NCI-H187 (cell line): Measurements from ENCODE around the gene RIMS1.

Experiments used
- DNase-seq, 2 experiments: peaks; one replicate each; lab custom pipeline; 2025; lab: John Stamatoyannopoulos, UW

The RIMS1 gene

DNA sequence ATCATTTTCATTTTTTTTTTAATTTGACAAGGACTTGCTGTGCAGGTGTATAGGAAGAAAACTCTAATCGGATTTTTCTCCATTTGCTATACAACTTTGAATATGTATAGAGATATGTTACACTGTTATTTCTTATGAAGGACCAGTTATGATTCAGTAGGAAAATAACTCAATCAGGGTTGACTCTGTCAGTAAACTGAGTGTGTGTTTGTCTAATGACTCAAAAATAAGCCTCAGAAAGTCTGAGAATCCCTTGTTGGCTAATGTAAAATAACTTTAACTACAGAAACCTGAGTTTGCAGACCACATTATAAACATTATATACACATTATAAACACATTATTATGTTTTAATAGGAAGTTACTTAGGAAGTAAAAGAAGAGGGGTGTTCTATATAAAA, 352.6 kb downstream of the RIMS1 start:
- DNase-seq, result no peak

GRCh38 chr6:72245565-72245964, 359.2 kb downstream of the RIMS1 start:
- DNase-seq, result no peak

DNA sequence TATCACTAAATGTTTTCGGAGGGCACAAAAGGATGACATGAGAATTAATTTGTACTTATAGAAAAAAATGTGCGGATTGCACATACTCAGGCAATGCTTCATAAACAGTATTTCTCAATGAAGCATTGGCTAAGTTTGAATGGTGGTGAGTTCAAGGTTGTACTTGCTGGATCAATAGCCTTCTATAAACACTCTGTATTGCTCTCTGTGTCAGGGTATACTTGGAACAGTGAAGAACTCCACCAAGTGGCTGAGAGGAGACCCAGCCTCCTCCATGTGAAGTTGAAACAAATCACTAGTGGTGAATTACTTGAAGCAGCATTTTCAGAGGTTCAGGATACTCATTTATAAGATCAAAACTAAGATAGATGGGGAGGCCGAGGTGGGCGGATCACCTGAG, 360.6 kb downstream of the RIMS1 start:
- no peak for DNase-seq

DNA sequence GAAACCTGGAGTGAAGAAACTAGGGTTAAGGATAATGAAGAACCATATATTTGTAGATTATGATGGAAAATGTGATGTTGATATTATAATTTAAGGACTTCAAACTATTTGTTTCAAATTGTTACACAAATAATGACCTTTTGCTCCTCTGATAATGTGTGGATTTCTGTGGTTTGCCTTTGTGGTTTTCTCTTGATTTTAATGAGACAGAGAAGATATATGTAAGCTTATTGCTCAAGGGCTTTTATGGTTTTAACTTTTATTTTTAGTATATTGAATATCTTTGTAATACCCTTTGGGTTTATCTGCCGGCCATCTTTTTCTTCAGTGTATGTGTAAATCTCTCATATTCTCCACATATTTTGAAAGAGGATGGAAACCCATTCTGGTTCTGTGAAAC, 362.3 kb downstream of the RIMS1 start:
- DNase-seq, result no peak

DNA sequence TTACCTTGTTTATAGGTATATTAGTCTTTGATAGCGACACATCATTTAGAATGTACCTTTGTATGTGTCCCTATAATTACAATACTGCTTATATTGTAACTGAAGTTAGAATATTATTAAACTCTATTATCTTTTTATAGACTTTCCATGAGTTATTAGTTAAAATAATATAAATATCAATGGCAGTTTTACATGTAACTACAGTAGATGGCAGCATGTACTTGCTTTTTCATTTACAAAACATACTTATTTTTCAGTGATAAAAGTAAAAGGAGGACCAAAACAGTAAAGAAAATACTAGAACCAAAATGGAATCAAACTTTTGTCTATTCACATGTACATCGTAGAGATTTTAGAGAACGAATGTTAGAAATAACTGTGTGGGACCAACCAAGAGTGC, 364.3 kb downstream of the RIMS1 start:
- DNase-seq, result no peak

DNA sequence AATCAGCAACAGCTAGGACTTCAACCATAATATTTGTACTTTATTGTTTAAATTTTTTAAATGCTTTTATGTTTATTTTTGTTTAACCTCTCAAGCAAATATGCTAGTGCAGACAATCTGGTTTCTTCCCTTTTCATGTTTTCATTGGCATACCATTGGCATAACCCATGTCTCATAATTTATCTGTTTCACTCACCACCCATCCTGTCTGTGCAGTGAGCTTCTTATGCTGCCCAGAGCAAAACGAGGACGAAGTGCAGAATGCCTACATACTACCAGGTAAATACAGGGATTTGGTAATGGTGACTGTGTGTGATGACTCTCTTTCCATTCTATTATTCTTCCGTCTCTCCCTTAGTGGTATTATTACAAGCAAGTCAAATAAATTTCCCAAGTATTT, 374.1 kb downstream of the RIMS1 start:
- DNase-seq, result no peak

- no peak for DNase-seq
Observed at GRCh38 chr6:72261554-72261953, 375.2 kb downstream of the RIMS1 start.

DNA sequence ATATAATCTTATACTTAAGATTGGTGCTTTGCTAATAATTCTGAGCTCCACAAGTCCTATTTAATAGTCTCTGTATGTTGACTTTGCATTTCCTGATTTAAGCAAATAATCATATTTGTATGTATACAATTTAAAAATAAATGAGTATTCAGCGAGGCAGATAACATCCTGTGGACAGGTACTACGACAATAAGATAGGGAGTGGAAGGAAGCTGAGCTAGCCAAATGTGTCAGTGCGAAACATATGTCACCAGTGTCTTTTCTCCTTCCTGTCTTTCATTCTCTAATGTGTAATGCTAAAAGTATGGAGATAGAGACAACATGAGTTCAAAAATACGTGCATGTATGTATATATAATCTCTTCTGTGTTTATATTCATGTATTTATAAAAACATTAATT, 375.9 kb downstream of the RIMS1 start:
- no peak for DNase-seq

- DNase-seq, result no peak
Observed at GRCh38 chr6:72267470-72267869, 381.1 kb downstream of the RIMS1 start.

DNA sequence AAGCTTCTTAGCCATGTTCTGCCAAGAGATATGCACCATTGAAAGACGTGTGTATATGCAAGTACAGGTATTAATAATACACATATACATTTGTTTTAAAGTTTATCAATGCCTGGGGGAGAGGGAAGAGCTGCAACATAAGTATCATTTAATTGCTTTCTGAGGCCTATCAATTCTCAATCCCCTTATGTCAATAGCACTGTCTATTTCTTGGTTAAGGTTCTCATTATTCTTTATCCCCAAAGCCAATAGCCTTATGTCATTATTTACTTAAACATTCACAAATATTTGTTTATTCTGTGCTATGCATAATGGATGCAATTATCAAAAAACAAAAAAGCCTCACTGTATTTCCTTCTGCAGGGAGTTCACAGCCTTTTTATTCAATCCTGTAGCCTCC, 385.2 kb downstream of the RIMS1 start:
- DNase-seq, result no peak

GRCh38 chr6:72272958-72273357, 386.6 kb downstream of the RIMS1 start:
- no peak for DNase-seq

- no peak for DNase-seq
Observed at GRCh38 chr6:72275888-72276287, 389.5 kb downstream of the RIMS1 start.

DNA sequence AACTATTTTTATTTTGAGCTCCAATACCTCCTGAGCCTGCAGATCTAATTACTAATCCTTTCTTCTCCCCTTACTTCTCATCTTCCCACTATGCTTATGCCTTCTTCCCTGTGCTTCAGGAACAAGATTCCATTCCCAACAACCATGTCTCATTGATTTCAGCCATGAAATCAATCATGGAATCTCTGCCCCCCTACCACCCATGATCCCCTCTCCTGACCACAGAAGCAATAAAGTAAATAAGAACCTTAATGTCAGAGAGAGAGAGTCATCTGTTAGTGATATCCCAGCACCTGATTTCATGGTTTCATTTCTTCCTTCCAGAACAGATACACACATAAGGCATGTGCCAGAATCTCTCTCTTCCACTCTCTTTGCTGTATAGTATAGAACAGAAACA, 395.9 kb downstream of the RIMS1 start:
- no peak for DNase-seq

DNA sequence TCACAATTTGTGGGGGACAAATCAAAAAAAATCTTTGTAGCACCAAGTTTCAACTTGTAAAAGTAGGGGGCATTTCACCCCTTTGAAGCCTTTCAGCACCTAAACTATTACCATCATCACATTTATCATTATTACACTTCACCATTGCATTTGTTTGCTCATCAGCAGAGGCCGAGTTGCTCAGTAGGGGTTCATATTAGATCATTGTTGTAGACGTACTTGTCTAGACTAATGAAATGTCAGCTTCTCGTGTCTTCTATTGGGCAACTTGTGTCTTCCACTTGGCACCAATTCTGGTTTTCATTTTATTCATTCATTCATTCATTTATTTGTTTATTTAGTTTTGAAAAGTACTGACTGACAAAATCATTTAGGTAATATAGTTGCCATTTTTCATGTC, 397.2 kb downstream of the RIMS1 start:
- DNase-seq, result no peak

DNA sequence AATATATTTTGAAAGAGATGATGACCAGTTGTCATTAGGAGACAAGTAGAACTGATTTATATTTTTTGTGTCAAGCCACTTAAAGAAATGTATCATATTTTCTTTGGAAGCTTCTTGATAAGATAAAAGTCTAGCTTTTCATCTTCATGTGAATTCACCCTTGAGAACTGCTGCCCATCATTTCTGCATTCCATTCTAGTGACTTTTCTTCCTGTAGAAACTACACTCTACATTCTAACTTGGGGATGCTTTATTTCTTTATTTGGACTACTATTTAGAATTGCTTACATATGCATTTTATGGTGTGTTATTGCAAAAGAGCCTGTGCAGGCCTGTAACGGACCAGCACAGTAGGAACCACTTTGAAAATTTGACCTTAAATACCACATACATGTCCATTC, 400.6 kb downstream of the RIMS1 start:
- no peak for DNase-seq

DNA sequence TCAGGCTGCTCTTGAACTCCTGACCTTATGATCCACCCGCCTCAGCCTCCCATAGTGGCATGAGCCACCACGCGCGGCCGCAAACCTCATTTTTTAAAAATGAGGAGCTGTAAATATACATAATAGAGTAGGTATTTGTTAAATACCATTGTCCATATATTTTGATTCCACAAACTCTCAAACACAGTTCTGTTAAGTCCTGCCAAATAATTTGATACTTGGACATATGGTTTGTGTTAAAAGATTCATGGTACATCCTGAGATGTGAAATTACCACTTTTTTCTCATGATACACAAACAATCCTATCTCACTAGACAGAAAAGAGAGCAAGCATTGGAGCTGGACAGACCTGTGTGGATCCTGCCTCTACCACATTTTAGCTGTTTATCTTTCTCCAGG, 401.5 kb downstream of the RIMS1 start:
- no peak for DNase-seq

- DNase-seq, result no peak
Observed at GRCh38 chr6:72288592-72288991, 402.2 kb downstream of the RIMS1 start.

DNA sequence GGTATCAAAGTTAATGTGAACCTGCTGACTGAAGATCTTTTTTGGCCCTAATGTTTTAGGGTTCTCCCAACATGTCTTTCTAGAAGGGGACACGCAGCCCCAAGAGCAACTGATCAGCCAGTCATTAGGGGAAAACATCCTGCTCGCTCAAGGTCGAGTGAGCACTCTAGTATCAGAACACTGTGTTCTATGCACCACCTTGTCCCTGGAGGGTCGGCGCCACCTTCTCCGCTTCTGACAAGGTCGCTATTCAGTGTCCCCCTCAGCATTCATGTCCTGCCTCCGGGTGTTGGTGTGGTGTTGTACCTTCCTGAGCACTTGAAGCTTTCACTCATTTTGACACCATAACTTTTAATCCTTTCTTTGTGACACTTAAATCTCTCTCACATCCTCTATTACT, 404.3 kb downstream of the RIMS1 start:
- no peak for DNase-seq

GRCh38 chr6:72296375-72296774, 410.0 kb downstream of the RIMS1 start:
- no peak for DNase-seq

- DNase-seq, result no peak
Observed at GRCh38 chr6:72305971-72306370, 419.6 kb downstream of the RIMS1 start.

GRCh38 chr6:72316675-72317380, 430.5 kb downstream of the RIMS1 start:
- no peak for DNase-seq

DNA sequence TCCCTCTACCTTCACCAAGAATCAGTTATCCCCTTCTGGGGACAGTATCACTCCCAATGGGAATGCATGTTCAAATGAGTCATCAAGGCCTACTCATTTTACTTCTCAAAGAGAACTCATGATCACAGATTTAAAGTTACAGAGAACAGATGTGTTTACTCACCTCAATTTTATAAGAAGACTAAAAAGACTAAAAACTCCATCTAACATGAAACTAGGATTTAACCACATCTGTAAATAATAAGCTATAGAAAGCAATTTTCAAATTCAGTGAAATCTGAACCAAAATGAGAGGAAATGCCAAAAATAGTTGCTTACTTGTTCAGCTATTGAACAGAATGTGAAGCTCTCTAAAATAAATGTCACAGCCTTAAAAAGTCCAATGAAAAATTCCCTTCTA, 435.4 kb downstream of the RIMS1 start:
- no peak for DNase-seq

GRCh38 chr6:72322771-72323170, 436.4 kb downstream of the RIMS1 start:
- no peak for DNase-seq

DNA sequence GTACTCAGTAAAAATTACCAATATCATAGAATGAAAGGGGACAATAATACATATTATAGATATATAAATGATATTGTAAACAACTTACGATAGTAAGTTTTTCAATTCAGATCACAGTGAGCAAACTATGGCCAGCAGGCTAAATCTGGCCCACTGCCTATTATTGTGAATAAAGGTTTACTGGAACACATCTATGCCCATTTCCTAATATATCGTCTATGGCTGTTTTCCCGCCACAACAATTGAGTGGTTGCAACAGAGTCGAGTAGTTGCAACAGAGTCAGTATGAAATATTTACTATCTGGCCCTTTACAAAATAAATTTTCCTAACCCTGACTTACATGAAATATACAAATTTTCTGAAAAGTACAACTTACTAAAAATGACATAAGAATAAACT, 438.2 kb downstream of the RIMS1 start:
- DNase-seq, result no peak

DNA sequence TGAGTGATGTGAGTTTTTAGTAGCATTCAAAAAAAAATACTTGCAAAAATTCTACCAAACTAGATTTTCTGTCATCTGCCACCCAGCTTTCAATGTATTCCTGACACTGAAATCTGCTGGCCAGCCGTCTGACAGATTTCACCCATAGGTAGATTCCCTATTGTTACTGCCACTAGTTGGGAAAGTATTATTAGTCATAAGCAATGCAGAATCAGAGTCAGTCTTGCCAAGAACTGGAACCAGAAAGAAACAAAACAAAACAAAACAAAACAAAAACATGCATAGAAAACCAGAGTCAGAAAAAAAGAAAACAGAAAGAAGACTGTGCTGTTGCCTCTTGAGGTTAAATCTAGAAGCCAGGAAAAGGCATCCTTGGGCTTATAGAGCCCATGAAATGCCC, 442.4 kb downstream of the RIMS1 start:
- DNase-seq, result no peak
